BLaER1 treated with 17β-estradiol and CSF1 and Interleukin-3, amounts not matched to agents 10 nM and 100 nM (cell line): ENCODE data around the gene MARK2.
A peak's percentile ranks its signal among the peaks of the same experiment; 100 is the strongest.
"Not testable (repeated sequence)": the region's sequence is repeated elsewhere in the genome, so short reads cannot be mapped to it uniquely, and the experiment has no call there.

Source experiments
- H3K27ac ChIP-seq, 11 experiments: shearing (Covaris generic); formaldehyde crosslinking; 2 replicates each; pipeline ENCODE4 v1.8.1; 2022
- H3K27me3 ChIP-seq, 11 experiments: shearing (Covaris generic); formaldehyde crosslinking; 2 replicates each; pipeline ENCODE4 v1.8.1; 2022
- H3K36me3 ChIP-seq, 11 experiments: shearing (Covaris generic); formaldehyde crosslinking; 2 replicates each; pipeline ENCODE4 v1.8.1; 2022
- H3K4me1 ChIP-seq, 10 experiments: shearing (Covaris generic); formaldehyde crosslinking; 2 replicates each; pipeline ENCODE4 v1.8.1; 2022
- H3K4me2 ChIP-seq, 11 experiments: shearing (Covaris generic); formaldehyde crosslinking; 2 replicates each; pipeline ENCODE4 v1.8.1; 2022
- H3K4me3 ChIP-seq, 10 experiments: shearing (Covaris generic); formaldehyde crosslinking; 2 replicates each; pipeline ENCODE4 v1.8.1; 2022
- H3K9ac ChIP-seq, 11 experiments: shearing (Covaris generic); formaldehyde crosslinking; 2 replicates each; pipeline ENCODE4 v1.8.1; 2022
- H3K9me3 ChIP-seq, 11 experiments: shearing (Covaris generic); formaldehyde crosslinking; replicated peaks in 1 of 11; 2 replicates each; pipeline ENCODE4 v1.8.1; 2022
- H4K20me1 ChIP-seq, 11 experiments: shearing (Covaris generic); formaldehyde crosslinking; 2 replicates each; pipeline ENCODE4 v1.8.1; 2022
- Cebpa-rat ChIP-seq, 11 experiments: shearing (Covaris generic); IDR thresholded peaks; 2 replicates each; pipeline ENCODE4 v1.8.1; 2022

Gene MARK2

DNA sequence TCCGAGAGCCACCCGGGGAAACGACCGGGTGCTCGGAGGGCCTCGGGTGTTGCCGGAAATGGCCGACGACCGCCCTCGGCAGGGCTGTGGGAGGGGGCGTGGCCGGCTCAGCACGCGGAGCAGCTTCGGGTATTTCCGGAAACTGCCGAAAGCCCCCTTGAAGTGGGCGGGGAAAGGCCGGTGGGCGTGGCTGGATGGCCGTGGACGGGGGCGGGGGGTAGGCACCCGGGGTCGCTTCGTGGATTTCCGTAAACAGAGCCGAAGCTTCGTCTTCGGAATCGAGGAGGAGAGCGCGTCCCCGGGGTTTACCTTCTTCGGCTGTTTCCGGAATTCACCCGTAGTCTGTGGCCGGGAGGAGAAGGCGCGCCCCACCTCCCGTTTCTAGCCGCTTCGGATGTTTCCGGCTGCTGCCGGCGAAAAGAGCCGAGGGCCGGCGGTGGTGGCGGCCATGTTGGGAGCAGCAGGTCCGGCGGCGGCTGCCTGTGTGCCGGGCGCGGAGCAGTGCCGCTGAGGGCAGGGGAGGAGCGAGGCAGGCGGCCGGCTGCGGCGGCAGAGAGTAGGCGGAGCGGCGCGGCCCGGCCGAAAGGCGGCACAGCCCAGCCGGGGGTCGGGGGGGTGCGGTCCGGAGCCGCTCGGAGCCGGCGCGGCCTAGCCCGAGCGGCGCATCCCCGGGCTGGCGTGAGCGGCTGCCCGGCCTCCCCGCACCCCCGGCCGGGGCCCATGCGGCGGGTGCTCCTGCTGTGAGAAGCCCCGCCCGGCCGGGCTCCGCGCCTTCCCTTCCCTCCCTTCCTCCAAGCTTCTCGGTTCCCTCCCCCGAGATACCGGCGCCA lies at the start of gene MARK2:
MARK2 (plus strand) TSS at position 433 of the 830 bp plus-strand sequence; CDS start at position 830, 397 bp downstream.
- Histone ChIP-seq H3K27ac (peak within 1 kb of the TSS; percentile 87 to 96 (median 93)), H3K27me3 (no peaks in the 10 kb centered on the region), H3K4me1 (peaks cover 58 to 71% (median 65%) of the 10 kb centered on the region in 10 experiments), H3K9ac (peak within 1 kb of the TSS; percentile 95 to 98 (median 96)), H3K4me3 (peak within 1 kb of the TSS; percentile 80 to 100 (median 98)), H3K4me2 (peak within 1 kb of the TSS; percentile 92 to 99 (median 98)), H3K9me3 (no peaks in the 10 kb centered on the region), H3K36me3 (peaks cover 0 to 30% (median 21%) of the 10 kb centered on the region in 11 experiments; a peak in 16 of 22 replicates), H4K20me1 (peaks cover 42 to 67% (median 54%) of the 10 kb centered on the region in 11 experiments)
- no peak for TF ChIP-seq Cebpa-rat (IDR thresholded peaks at IDR 0.05)

DNA sequence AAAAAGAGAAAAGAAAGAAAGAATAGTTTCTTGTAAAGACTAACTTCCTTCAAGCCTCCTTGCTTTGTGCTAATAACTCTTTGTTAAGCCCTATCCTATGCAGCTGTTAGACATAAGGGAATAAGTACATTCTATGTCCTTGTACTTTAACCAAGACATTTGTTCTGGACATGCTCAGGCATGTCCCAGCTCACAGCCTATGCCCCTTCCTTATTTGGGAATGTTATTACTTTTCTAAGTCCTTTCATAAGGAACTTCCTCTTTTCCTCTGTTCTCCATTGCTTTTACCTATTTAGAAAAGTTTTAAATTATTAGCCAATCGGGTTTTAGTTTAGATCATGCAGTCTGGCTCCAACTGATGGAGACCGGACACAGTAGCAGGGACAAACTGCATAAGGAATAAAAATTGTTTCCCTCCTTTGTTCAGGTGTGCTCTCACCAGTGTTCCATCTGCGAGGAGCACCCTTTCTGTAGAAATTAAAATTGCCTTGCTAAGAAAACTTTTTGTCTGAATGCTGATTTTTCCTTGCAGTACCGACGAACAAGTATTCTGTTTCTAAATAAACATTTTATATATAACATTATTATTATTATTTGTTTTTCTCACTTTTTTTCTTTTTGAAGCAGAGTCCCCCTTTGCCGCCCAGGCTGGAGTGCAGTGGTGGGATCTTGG lies 47.3 kb upstream of the MARK2 start:
- no peak for TF ChIP-seq Cebpa-rat (IDR thresholded peaks at IDR 0.05)
- H4K20me1 ChIP-seq = no peaks in the 10 kb centered on the region
- no peak overlapping the region for H3K9ac ChIP-seq
- H3K4me1 ChIP-seq = peaks cover 0 to 16% (median 11%) of the 10 kb centered on the region in 10 experiments; a peak in 12 of 20 replicates
- H3K9me3 ChIP-seq = peaks cover 40 to 68% (median 56%) of the 10 kb centered on the region in 11 experiments
- peak overlapping the region in 1 of 10 experiments; percentile 14; a peak in 1 of 20 replicates for H3K4me3 ChIP-seq
- H3K4me2 ChIP-seq = no peak overlapping the region
- peak overlapping the region in 2 of 11 experiments; percentile 18 to 23; a peak in 7 of 22 replicates for H3K27ac ChIP-seq
- H3K36me3 ChIP-seq = peaks cover 0 to 6% (median 0%) of the 10 kb centered on the region in 11 experiments; a peak in 2 of 22 replicates
- no peaks in the 10 kb centered on the region for H3K27me3 ChIP-seq

DNA sequence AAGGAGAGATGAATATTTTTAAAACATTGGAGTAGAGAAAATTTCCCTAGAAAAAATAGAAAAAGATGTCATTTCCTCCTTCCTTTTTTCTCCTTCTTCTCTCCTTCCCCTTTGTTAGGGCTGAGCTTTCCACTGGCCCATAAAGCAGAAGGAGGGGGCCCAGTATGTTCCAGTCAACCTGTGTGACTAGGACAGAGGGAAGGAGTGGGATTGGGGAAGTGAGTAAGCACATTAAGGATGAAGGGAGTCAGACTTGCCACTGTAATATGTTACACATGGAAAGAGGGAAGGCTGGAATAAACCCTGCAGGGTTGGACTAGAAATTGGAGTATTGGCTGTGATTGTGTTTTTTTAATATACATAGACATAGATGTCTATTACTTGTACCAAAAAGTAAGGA lies 45.7 kb upstream of the MARK2 start:
- no peaks in the 10 kb centered on the region for H3K27me3 ChIP-seq
- peaks cover 0 to 16% (median 11%) of the 10 kb centered on the region in 10 experiments; a peak in 12 of 20 replicates for H3K4me1 ChIP-seq
- H3K4me3 ChIP-seq = no peak overlapping the region
- H4K20me1 ChIP-seq = no peaks in the 10 kb centered on the region
- no peak overlapping the region for H3K27ac ChIP-seq
- H3K9ac ChIP-seq = no peak overlapping the region
- H3K9me3 ChIP-seq = peaks cover 46 to 76% (median 62%) of the 10 kb centered on the region in 11 experiments
- no peak for TF ChIP-seq Cebpa-rat (IDR thresholded peaks at IDR 0.05)
- 0 out of 22 replicates have a peak overlapping the region, but pooled peaks of 1 of the 11 experiments have one; percentile 1 for H3K4me2 ChIP-seq
- peaks cover 0 to 6% (median 0%) of the 10 kb centered on the region in 11 experiments; a peak in 2 of 22 replicates for H3K36me3 ChIP-seq

DNA sequence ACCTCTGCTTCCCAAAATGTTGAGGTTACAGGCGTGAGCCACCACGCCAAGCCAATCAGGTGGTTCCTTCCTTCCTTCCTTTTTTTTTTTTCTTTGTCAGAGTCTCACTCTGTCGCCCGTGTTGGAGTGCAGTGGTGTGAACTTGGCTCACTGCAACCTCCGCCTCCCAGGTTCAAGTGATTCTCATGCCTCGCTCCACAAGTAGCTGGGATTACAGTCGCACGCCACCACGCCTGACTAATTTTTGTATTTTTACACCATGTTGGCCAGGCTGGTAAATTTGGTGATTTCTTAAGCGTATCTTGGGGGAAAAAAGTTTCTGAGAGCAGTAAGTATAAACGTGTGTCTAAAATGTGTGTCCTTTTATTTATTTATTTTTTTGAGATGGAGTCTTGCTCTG lies 43.8 kb upstream of the MARK2 start:
- no peaks in the 10 kb centered on the region for H3K27me3 ChIP-seq
- H3K9me3 ChIP-seq = peaks cover 44 to 69% (median 60%) of the 10 kb centered on the region in 11 experiments
- no peak overlapping the region for H3K4me3 ChIP-seq
- no peak overlapping the region for H3K9ac ChIP-seq
- peaks cover 0 to 15% (median 10%) of the 10 kb centered on the region in 10 experiments; a peak in 12 of 20 replicates for H3K4me1 ChIP-seq
- H3K4me2 ChIP-seq = peak overlapping the region in 3 of 11 experiments; percentile 10 to 16 (median 11); a peak in 2 of 22 replicates
- peaks cover 0 to 6% (median 0%) of the 10 kb centered on the region in 11 experiments; a peak in 2 of 22 replicates for H3K36me3 ChIP-seq
- H4K20me1 ChIP-seq = no peaks in the 10 kb centered on the region
- TF ChIP-seq Cebpa-rat (IDR thresholded peaks at IDR 0.05) = no peak
- H3K27ac ChIP-seq = no peak overlapping the region

DNA sequence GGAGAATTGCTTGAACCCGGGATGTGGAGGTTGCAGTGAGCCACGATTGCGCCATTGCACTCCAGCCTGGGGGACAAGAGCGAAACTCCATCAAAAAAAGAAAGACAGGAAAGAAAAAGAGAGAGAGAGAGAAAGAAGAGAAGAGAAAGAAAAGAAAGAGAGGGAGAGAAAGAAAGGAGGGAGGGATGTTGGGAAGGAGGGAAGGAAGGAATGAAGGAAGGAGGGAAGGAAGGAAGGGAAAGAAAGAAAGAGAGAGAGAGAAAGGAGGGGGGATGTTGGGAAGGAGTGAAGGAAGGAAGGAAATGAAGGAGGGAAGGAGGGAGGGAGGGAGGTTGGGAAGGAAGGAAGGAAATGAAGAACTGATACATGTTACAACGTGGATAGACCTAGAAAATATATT lies 38.0 kb upstream of the MARK2 start:
- H4K20me1 ChIP-seq = no peaks in the 10 kb centered on the region
- H3K27me3 ChIP-seq = no peaks in the 10 kb centered on the region
- peaks cover 8 to 16% (median 12%) of the 10 kb centered on the region in 11 experiments; a peak in 18 of 22 replicates for H3K9me3 ChIP-seq
- no peaks in the 10 kb centered on the region for H3K36me3 ChIP-seq
- no peak for TF ChIP-seq Cebpa-rat (IDR thresholded peaks at IDR 0.05)
- H3K27ac ChIP-seq = no peak overlapping the region
- peaks cover 0 to 8% (median 0%) of the 10 kb centered on the region in 10 experiments; a peak in 7 of 20 replicates for H3K4me1 ChIP-seq
- no peak overlapping the region for H3K4me2 ChIP-seq
- no peak overlapping the region for H3K9ac ChIP-seq
- no peak overlapping the region for H3K4me3 ChIP-seq

DNA sequence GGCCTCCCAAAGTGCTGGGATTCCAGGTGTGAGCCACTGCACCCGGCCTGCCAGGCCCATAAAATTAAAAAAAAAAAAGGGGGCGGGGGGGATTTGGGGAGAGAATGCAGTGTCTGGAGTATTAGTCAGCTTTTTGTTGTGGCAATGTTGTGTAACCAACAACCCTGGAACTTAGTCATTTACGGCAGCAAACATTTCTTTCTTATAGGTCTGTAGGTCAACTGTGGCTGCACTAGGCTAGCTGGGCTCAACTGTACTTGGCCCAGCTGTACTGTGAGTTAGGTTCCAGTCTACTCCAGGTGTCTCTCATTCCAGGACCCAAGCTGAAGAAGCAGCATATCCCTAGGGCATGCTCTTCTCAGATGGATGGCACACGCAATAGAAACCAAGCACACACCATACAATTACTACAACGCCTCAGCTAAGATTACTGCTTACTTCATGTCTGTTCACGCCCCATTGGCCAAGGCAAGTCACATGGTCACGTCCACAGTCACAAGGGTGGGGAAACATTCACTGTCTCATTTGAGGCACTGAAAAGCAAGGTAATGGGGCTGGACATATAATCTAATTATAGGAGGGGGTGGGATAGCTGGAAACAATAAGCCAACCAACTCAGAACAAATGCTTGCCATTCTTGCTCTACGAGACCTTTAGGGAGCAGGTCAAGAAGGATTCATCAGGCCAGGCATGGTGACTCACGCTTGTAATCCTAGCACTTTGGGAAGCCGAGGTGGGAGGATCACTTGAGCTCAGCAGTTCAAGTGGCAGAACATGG lies 36.1 kb upstream of the MARK2 start:
- no peak overlapping the region for H3K4me3 ChIP-seq
- no peaks in the 10 kb centered on the region for H3K9me3 ChIP-seq
- peak overlapping the region in 2 of 11 experiments; percentile 7 to 38; a peak in 1 of 22 replicates for H3K4me2 ChIP-seq
- H3K4me1 ChIP-seq = peaks cover 0 to 8% (median 0%) of the 10 kb centered on the region in 10 experiments; a peak in 7 of 20 replicates
- H4K20me1 ChIP-seq = no peaks in the 10 kb centered on the region
- no peak overlapping the region for H3K9ac ChIP-seq
- H3K27me3 ChIP-seq = no peaks in the 10 kb centered on the region
- H3K36me3 ChIP-seq = no peaks in the 10 kb centered on the region
- H3K27ac ChIP-seq = no peak overlapping the region
- TF ChIP-seq Cebpa-rat (IDR thresholded peaks at IDR 0.05) = no peak; a peak in 1 of 22 replicates

DNA sequence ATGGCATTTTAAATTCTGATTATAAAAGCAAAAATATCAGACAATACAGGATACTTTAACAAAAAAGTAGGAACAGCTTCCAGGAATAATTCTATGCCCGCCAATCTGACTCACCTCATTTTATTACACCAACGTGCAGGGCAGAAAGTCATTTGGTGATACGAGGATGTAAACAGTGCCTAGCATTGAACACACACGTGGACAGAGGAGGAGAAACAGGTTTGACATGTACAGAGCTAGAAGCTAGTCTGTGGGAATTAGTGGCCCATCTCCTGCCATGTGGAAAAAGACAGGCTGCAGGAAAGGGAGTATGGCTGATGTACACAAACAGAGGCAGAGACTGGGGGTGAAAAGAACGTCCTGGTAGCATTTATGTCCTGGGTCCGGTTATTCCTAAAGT lies 34.7 kb upstream of the MARK2 start:
- TF ChIP-seq Cebpa-rat (IDR thresholded peaks at IDR 0.05) = no peak
- Histone ChIP-seq H3K4me3 (no peak overlapping the region), H3K4me2 (no peak overlapping the region), H3K27me3 (no peaks in the 10 kb centered on the region), H3K9me3 (no peaks in the 10 kb centered on the region), H3K27ac (no peak overlapping the region), H3K36me3 (no peaks in the 10 kb centered on the region), H3K4me1 (peaks cover 0 to 8% (median 0%) of the 10 kb centered on the region in 10 experiments; a peak in 7 of 20 replicates), H4K20me1 (no peaks in the 10 kb centered on the region), H3K9ac (no peak overlapping the region)

DNA sequence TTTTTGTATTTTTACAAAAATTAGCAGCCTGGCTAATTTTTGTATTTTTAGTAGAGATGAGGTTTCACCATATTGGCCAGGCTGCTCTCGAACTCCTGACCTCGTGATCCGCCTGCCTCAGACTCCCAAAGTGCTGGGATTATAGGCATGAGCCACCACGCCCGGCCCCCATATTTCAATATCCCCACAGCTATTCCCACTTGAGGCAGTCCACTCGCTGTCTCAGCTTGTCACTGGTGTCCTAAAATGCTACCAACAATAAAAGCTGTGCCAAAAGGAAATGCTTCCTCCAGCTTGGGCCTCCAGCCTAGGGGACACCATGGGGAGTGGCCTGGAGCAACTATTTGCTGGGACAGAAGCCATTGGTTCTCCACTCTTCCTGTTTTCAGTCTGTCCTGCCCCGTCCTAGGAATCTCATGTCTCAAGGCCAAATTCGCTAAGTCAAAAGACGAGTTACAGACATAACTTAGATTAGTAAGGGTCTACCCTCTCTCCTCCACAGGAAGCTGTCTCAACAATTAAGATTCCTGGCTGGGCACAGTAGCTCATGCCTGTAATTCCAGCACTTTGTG lies 33.0 kb upstream of the MARK2 start:
- no peak for TF ChIP-seq Cebpa-rat (IDR thresholded peaks at IDR 0.05)
- Histone ChIP-seq H3K9ac (no peak overlapping the region), H3K4me3 (no peak overlapping the region), H3K9me3 (no peaks in the 10 kb centered on the region), H3K27ac (no peak overlapping the region), H3K4me1 (peaks cover 0 to 12% (median 0%) of the 10 kb centered on the region in 10 experiments; a peak in 6 of 20 replicates), H3K4me2 (no peak overlapping the region), H3K36me3 (no peaks in the 10 kb centered on the region), H3K27me3 (no peaks in the 10 kb centered on the region), H4K20me1 (no peaks in the 10 kb centered on the region)

DNA sequence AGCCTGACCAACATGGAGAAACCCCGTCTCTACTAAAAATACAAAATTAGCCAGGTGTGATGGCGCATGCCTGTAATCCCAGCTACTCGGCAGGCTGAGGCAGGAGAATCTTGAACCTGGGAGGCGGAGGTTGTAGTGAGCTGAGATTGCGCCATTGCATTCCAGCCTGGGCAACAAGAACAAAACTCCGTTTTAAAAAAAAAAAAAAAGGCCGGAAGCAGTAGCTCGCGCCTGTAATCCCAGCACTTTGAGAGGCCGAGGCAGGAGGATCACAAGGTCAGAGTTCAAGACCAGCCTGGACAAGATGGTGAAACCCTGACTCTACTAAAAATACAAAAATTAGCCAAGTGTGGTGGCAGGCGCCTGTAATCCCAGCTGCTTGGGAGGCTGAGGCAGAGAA lies 28.5 kb upstream of the MARK2 start:
- H3K4me2 ChIP-seq, H3K4me3 ChIP-seq, H3K27ac ChIP-seq, H3K27me3 ChIP-seq, H3K9ac ChIP-seq, H3K9me3 ChIP-seq: not testable (repeated sequence)
- H3K36me3 ChIP-seq = peaks cover 0 to 10% (median 5%) of the 10 kb centered on the region in 11 experiments; a peak in 13 of 22 replicates
- H3K4me1 ChIP-seq = peaks cover 18 to 34% (median 26%) of the 10 kb centered on the region in 10 experiments
- peaks cover 11 to 19% (median 16%) of the 10 kb centered on the region in 11 experiments; a peak in 21 of 22 replicates for H4K20me1 ChIP-seq
